Muscle of arm (tissue), 12 donors: ENCODE data around the gene PRAMEF5. TPM values are rescaled to one million over a fixed set of nuclear protein-coding genes. Genes with fewer than 3 reads are reported as not detected.
"Not testable (repeated sequence)": the region's sequence is repeated elsewhere in the genome, so short reads cannot be mapped to it uniquely, and the experiment has no call there.

Source experiments
- DNase-seq: peaks from one replicate; pipeline ENCODE4 v3.0.0-alpha.2; 2013
- polyA plus RNA-seq, 12 donors: library from polyadenylated mRNA; unstranded; fragments of 120-200 nt; gene quantifications; one replicate each; pipeline ENCODE4 v1.2.1, GENCODE V29; 2013; ENCODE audit not compliant: insufficient read length in 12 of 12

The PRAMEF5 gene
- polyA plus RNA-seq, 12 donors = not detected

GRCh38 chr1:13265124-13265523 is 11.1 kb downstream of the PRAMEF5 start:
- not testable (repeated sequence) for DNase-seq

DNA sequence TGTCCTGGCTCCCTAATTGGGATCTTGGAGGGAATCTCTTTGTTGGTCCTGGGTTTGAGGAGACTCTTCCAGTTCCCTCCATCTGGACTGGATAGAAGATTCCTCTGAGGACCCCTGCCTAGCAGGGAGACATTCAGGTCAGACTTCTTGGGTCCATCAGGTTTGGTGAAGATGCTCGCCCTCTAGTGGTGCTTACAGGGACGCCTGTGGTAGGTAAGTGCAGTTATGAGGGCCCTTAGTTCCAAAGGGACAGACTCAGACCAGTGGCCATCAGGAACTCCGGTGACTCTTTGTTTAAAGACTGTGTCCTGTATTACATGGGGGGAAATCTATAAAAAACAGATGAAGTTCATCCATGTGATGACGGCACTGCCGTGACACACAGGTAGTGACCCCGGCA is 23.0 kb downstream of the PRAMEF5 start:
- DNase-seq = not testable (repeated sequence)

DNA sequence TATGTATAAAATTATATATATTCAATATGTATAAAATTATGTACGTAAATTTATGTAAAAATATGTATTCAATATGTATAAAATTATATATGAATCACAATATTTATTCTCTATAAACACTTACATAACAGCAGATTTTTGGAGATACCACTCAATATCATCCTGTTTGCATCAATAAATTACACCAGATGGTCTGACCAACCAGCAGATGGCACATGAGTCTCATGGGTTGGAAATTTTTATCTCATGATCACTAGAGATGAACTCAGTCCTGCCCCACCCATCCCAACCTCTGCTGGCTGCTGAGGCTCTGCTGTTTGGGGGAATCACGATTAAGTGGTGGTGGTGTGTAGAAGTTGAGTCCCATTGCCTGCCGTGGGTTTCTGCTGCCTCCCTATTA is 25.6 kb downstream of the PRAMEF5 start:
- not testable (repeated sequence) for DNase-seq

DNA sequence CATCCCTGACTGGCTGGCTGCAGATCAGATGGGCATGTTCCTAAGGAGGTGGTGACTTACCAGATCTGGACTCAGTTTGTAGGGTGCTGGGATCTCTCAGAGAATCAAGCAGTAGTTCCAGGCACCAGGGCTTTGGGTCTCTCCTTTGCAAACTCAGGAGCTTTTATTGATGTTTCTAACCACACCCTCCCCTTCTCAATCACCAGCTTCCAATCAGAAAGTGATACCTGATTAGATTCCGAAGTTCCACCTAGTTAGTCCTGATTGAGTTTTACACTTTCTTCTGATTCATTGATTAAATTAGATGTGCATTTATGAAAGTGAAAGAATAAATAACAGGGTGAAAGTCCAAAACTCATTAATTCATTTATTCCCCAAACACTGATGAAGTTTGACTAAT is 31.0 kb downstream of the PRAMEF5 start, which contains the start of gene PRAMEF8:
PRAMEF8 (minus strand) TSS at position 101 of the 400 bp plus-strand sequence. CDS start 1,046 bp downstream, outside the sequence.
- not testable (repeated sequence) for DNase-seq

DNA sequence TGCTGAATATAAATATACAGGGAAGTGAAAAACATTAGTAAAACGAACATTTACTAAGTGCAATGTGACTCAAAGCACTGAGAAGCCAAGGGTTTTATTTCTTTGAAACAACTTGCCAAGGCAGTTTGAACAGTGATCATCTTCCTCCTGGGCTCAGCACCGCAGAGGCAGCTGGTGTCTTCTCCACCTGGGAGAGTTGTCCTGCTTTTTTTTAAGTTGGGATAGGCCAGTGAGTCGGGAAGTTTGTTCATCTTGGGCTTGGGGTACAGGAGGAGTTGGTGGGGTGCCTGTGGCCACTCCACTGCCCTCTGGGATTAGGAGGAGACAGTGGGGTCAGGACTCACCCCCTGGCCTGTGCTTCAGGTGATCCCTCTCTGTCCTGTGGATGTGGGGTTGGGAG is 35.0 kb downstream of the PRAMEF5 start:
- not testable (repeated sequence) for DNase-seq

- not testable (repeated sequence) for DNase-seq
Measured at GRCh38 chr1:13297216-13297931, 43.4 kb downstream of the PRAMEF5 start.

- DNase-seq = not testable (repeated sequence)
Measured at GRCh38 chr1:13298699-13299098, 44.7 kb downstream of the PRAMEF5 start.

DNA sequence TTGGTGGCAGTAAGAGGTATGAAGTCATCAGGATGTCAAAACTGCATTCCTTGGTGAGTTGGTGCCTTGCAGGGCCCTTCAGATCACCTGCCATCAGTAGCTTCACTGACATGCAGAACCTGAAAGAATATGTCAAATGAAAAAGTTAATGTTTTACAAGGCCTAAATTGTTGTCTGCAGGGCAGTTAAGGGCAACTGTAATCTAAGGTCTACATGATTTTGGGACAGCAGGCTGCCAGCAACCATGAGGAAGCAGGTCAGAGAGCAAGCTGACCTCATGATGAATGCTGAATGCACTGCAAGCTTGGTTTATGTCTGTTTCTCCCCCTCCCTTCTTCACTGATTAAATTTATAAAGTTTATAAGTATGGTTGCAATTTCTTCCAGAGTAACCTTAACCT is 48.2 kb downstream of the PRAMEF5 start:
- not testable (repeated sequence) for DNase-seq

DNA sequence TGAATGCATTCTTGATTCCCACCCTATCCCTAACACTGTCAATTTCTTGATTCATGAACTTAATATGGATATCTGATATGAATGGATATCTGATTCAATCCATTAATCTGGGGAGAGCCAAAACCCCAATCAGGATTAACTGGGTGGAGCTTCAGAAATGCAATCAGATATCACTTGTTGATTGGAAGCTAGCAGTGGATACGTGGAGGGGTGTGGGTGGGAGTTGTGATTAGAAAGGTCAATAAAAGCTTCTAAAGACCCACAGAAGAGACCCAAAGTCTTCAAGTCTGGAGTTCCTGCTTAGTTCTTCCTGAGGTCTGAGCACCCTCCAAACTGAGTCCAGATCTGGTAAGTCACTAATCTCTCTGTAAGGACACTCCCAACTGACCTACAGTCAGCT is 49.2 kb downstream of the PRAMEF5 start, which contains the start of gene PRAMEF33:
PRAMEF33 (plus strand) TSS at position 301 of the 400 bp plus-strand sequence. CDS start 2,416 bp downstream, outside the sequence.
- DNase-seq = not testable (repeated sequence)

Other genes starting within 250 kb of the PRAMEF5 start
- not detected for gene PRAMEF27, start 197.6 kb upstream of the PRAMEF5 start, polyA plus RNA-seq
- gene HNRNPCL3, start 193.4 kb upstream of the PRAMEF5 start, polyA plus RNA-seq = not detected
- not detected for gene PRAMEF25, start 183.4 kb upstream of the PRAMEF5 start, polyA plus RNA-seq
- under 1 TPM in 1 of 12 donors, not detected in 11; 0.34 TPM for gene HNRNPCL2, start 137.3 kb upstream of the PRAMEF5 start, polyA plus RNA-seq
- not detected for gene PRAMEF26, start 98.2 kb upstream of the PRAMEF5 start, polyA plus RNA-seq
- under 1 TPM in 1 of 12 donors, not detected in 11; 0.24 TPM for gene HNRNPCL4, start 88.6 kb upstream of the PRAMEF5 start, polyA plus RNA-seq
- not detected for gene PRAMEF9, start 82.3 kb upstream of the PRAMEF5 start, polyA plus RNA-seq
- not detected for gene PRAMEF13, start 52.8 kb upstream of the PRAMEF5 start, polyA plus RNA-seq
- gene PRAMEF18, start 28.0 kb upstream of the PRAMEF5 start, polyA plus RNA-seq = not detected
- gene PRAMEF8, start 30.9 kb downstream of the PRAMEF5 start, polyA plus RNA-seq = not detected
- not detected for gene PRAMEF33, start 49.3 kb downstream of the PRAMEF5 start, polyA plus RNA-seq
- not detected for gene PRAMEF15, start 61.4 kb downstream of the PRAMEF5 start, polyA plus RNA-seq
- gene PRAMEF14, start 92.9 kb downstream of the PRAMEF5 start, polyA plus RNA-seq = not detected
- not detected for gene PRAMEF19, start 117.7 kb downstream of the PRAMEF5 start, polyA plus RNA-seq
- not detected for gene PRAMEF17, start 135.4 kb downstream of the PRAMEF5 start, polyA plus RNA-seq
- gene PRAMEF20, start 156.3 kb downstream of the PRAMEF5 start, polyA plus RNA-seq = under 1 TPM in 1 of 12 donors, not detected in 11; 0.16 TPM